CD4-positive, alpha-beta T cell treated with Interleukin-21 for 1 hour (primary cell): ENCODE data around the gene MTRF1L.

Experiments used
- DNase-seq: peaks from one replicate; pipeline ENCODE4 v3.0.0-alpha.2; 2020

Gene MTRF1L, protein sequence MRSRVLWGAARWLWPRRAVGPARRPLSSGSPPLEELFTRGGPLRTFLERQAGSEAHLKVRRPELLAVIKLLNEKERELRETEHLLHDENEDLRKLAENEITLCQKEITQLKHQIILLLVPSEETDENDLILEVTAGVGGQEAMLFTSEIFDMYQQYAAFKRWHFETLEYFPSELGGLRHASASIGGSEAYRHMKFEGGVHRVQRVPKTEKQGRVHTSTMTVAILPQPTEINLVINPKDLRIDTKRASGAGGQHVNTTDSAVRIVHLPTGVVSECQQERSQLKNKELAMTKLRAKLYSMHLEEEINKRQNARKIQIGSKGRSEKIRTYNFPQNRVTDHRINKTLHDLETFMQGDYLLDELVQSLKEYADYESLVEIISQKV

GRCh38 chr6:153002613-153003365 lies at the start of gene MTRF1L:
Gene MTRF1L (minus strand): TSS chr6:153002709. CDS start chr6:153002685, 24 bp downstream.
- peak; percentile 91 for DNase-seq

DNA sequence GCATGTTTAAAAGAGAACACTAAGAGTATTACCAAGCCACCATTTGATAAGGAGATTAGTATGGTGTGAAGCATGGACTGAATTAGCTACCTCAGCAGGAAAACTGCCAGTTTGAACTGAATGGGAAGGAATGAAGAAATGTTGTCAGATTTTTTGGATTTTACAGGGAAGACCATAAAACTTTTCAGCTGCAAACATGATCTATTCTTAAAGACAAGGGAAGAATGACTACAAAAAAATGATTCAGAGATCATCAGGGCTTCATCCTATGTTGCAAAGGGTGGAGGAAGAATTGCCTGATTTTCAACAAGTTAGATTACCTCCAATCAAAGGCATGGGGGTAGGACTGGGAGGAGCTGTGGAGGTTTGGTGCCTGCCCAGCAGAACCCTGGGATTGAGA lies 49.3 kb upstream of the MTRF1L start:
- no peak for DNase-seq

DNA sequence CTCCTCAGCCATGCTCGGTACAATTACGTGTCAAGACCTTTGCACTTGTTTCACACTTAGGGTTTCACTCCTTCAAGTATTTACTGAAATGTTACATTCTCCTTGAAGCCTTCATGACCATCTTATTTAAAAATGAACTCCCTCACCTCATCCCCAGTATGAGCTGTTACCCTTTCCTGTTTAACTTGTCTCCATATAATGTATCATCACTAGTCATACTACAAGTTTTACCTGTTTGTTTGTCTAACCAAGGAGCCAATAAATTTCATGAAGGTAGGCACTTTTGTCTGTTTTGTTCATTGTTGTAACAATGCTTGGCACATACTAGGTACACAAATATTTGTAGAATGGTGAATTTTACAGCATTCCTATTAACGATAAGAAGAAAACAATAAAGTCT lies 46.1 kb upstream of the MTRF1L start:
- no peak for DNase-seq

GRCh38 chr6:153047386-153047785 lies 44.9 kb upstream of the MTRF1L start:
- DNase-seq: no peak

- DNase-seq: no peak
Measured at GRCh38 chr6:153045271-153045670, 42.8 kb upstream of the MTRF1L start.

DNA sequence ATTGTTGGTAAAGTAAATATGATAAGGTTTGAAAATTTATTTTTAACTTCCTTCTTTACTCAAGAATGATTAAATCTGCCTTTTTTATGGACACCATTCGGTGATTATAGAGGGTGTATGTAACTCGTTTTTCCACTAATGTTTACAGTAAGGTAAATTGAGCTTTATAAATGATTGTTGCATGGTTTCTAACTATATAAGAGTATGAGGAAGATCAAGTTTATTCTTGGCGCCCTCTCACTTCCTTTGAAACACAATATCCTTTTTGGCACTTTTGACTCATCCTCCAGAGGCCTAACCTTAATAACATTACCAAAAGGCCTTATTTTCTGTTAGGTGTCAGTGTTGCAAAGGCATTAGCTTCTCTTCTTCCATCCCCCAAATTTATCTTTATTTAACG lies 41.8 kb upstream of the MTRF1L start:
- no peak for DNase-seq

GRCh38 chr6:153043719-153044118 lies 41.2 kb upstream of the MTRF1L start:
- DNase-seq: no peak

DNA sequence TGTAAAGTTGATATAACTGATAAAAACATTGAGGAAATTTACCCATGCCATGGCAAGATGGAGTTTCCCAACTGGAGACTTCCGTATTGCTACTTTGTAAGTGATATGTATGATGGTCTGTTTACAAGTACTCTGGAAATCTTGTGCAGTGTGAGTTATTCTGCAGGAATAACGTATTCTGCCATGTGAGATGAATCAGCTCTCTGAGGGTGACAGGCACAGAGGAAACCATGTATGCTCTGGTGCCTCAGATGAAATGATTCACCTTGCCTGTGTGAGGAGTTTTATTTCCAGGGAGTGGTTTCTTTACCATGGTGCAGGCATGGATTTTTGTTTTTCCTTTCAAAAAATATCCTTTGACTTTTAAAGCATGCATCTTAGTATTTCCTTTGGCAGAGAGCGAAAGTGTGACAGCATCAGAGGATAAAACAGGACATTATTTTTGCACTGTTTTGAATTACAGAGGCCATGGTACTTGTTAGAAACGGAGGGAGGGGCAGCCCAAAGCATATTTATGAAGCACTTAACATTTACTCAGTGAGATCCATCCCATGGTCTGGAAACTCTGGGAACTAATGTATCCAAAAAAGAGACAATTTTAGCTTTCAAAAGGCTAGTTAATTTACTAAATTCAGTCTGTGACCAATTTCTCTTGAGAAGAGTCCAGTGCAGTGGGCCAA lies 36.0 kb upstream of the MTRF1L start:
- no peak for DNase-seq

- no peak for DNase-seq
Measured at GRCh38 chr6:153034139-153034538, 31.6 kb upstream of the MTRF1L start.

- DNase-seq: no peak
Measured at GRCh38 chr6:153032255-153032882, 29.9 kb upstream of the MTRF1L start.

GRCh38 chr6:153031335-153031955 lies 28.9 kb upstream of the MTRF1L start:
- no peak for DNase-seq

GRCh38 chr6:153028963-153029362 lies 26.5 kb upstream of the MTRF1L start:
- no peak for DNase-seq

- no peak for DNase-seq
Measured at GRCh38 chr6:153028286-153028685, 25.8 kb upstream of the MTRF1L start.

- no peak for DNase-seq
Measured at GRCh38 chr6:153027480-153027879, 25.0 kb upstream of the MTRF1L start.

GRCh38 chr6:153024709-153025017 lies 22.2 kb upstream of the MTRF1L start:
- no peak for DNase-seq

DNA sequence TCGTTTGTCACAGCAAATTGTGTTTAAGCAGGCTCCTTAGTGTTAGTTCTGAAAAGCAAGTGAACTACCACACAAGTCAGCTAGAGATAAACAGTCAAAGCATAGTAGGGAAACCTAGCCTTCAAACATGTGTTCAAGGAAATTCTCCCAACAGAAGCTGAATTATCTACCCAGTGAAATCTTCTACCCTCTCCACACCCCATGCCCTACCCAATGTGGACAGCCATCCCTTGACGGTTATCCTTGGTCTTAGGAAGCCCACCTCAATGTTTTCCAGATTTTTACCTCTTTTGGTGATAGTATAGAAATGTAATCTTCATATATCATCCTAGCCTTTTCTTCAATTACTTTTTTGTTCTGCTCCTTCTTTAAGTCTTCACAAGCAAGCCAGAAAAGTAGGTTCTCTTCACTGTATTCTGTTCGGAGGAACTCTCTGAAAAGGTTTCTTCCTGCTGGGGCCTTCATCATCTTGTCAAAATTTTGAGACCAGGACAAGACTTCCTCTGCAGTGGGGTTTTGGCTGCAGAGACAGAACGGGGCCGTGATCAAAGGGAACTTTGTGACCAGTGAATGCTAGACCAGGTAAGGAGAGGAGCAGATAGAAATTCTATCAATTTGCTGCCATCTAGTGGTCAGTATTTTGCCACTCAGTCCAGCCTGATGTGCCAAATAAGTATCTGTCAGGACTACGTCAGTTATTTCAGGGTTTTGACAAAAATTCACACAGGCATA lies 21.6 kb upstream of the MTRF1L start:
- peak; percentile 69 for DNase-seq

DNA sequence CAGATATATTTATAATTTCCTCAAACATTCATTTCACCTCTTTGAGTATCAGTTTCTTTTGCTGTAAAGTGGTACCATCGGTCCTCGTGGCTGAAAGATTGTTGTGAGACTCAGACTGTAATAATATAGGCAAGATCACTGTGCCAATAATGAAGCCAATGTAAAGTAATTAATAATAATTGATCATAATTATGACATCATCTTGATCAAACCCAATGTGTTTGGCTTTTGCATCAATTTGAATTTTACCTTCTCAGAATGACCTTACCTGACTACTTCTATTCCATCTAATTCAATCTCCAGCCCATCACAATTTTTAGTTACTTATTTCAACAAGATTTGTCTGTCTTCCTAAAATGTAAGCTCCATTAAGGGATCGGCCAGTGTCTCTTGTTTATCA lies 15.8 kb upstream of the MTRF1L start:
- no peak for DNase-seq

GRCh38 chr6:153016846-153017245 lies 14.3 kb upstream of the MTRF1L start:
- no peak for DNase-seq

DNA sequence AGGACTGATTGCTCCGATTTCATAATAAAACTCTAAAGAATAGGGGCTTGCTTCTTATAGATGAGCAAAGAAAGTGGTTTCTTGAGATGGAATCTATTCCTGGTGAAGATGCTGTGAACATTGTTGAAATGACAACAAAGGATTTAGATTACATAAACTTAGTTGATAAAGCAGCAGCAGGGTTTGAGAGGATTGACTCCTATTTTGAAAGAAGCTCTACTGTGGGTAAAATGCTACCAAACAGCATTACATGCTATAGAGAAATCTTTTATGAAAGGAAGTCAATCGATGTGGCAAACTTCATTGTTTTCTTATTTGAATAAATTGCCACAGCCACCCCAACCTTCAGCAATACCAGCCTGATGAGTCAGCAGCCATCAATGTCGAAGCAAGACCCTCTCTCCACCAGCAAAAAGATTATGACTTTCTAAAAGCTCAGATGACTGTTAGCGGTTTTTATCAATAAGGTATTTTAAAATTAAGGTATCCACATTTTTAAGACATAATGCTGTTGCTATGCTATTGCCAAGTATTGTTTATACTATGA lies 12.7 kb upstream of the MTRF1L start:
- DNase-seq: no peak

DNA sequence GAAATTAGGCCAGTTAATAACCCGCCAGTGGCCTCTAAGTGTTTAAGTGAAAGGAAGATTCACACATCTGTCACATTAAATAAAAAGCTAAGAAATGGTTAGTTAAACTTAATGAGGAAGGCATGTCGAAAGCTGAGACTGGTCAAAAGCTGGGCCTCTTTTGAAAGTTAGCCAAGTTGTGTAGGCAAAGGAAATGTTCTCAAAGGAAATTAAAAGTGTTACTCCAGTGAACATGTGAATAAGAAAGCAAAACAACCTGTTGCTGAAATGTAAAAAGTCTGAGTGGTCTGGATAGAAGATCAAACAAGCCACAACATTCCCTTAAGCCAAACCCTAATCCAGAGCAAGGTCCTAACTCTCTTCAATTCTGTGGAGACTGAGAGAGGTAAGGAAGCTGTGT lies 10.9 kb upstream of the MTRF1L start:
- no peak for DNase-seq

- no peak for DNase-seq
Measured at GRCh38 chr6:153012856-153013255, 10.3 kb upstream of the MTRF1L start.

- DNase-seq: no peak
Measured at GRCh38 chr6:153003366-153003690, 819 bp upstream of the MTRF1L start.
